GM12878 (cell line): ENCODE results near the gene GLT1D1. TPM values are rescaled to one million over a fixed set of nuclear protein-coding genes. Genes with fewer than 3 reads are reported as not detected.

Experiments used
- ATAC-seq: fragments of 200-7000 bp; cut with Tn5 transposase; 3 replicates; pipeline ENCODE4 v1.9.1; 2020; ENCODE audit warnings: mild to moderate bottlenecking, moderate library complexity
- BruUV-seq: library from RNA; stranded (reverse); fragments of 400-500 nt; replicated peaks from 2 replicates; lab custom pipeline; 2021; lab: Mats Ljungman, UMichigan
- CTCF ChIA-PET: fragments of 300-600 bp; sonication (Branson Sonifier 250); formaldehyde crosslinking; extraction: SDS; loops from one replicate; lab custom pipeline; 2021; ENCODE audit warnings: inconsistent platforms; lab: Yijun Ruan, JAX
- POLR2A ChIA-PET: fragments of 350-600 bp; formaldehyde crosslinking; extraction: SDS; loops from one replicate; lab custom pipeline; 2021; ENCODE audit warnings: inconsistent platforms; lab: Charles Lee
- RAD21 ChIA-PET: fragments of 300-600 bp; sonication (Branson Sonifier 250); formaldehyde crosslinking; loops from one replicate; lab custom pipeline; 2023; ENCODE audit warnings: antibody characterized with exemption; ENCODE audit not compliant: unreplicated experiment; lab: Charles Lee
- SMC1A ChIA-PET: fragments of 300-600 bp; sonication (Branson Sonifier 250); formaldehyde crosslinking; loops from one replicate; lab custom pipeline; 2023; ENCODE audit not compliant: unreplicated experiment, uncharacterized antibody; lab: Charles Lee
- DNase-seq: peaks from one replicate; pipeline ENCODE4 v3.0.0-alpha.2; 2011; ENCODE audit warnings: low read depth, low spot score
- FAIRE-seq: peaks from 3 replicates; lab custom pipeline; 2011; peaks lifted over from hg19 to GRCh38; lab: Jason Lieb, UNC
- H2AFZ ChIP-seq: 2 replicates; pipeline ENCODE4 v1.6.0; 2011; ENCODE audit warnings: low read depth, low read length, control low read depth; ENCODE audit not compliant: control insufficient read depth
- H3K27ac ChIP-seq: 2 replicates; pipeline ENCODE4 v1.5.1; 2011; ENCODE audit warnings: control low read depth; ENCODE audit not compliant: control insufficient read depth, insufficient read depth
- H3K27me3 ChIP-seq, 2 experiments: replicated peaks in 1 of 2; 2 replicates each; pipeline versions ENCODE4 v1.6.0 to v1.6.1; 2011; ENCODE audit warnings: low read length in 1 of 2; ENCODE audit not compliant: control insufficient read depth in 2 of 2, insufficient read depth in 2 of 2
- H3K36me3 ChIP-seq, 2 experiments: 2 replicates each; pipeline ENCODE4 v1.5.1; 2011; ENCODE audit warnings: low read length in 1 of 2; ENCODE audit not compliant: control insufficient read depth in 2 of 2, insufficient read depth in 2 of 2
- H3K4me1 ChIP-seq: 2 replicates; pipeline ENCODE4 v1.6.1; 2011; ENCODE audit warnings: mild to moderate bottlenecking, low read length, moderate library complexity, mixed read lengths; ENCODE audit not compliant: control insufficient read depth, insufficient read depth
- H3K4me2 ChIP-seq: 2 replicates; pipeline ENCODE4 v1.6.0; 2011; ENCODE audit warnings: control low read depth; ENCODE audit not compliant: control insufficient read depth, insufficient read depth
- H3K4me3 ChIP-seq: fragments of 200-600 bp; sonication (generic); 2 replicates; pipeline ENCODE4 v1.5.1; 2016
- H3K79me2 ChIP-seq: 2 replicates; pipeline ENCODE4 v1.6.0; 2011; ENCODE audit warnings: low read length; ENCODE audit not compliant: control insufficient read depth, insufficient read depth
- H3K9ac ChIP-seq: 2 replicates; pipeline ENCODE4 v1.8.0; 2011; ENCODE audit warnings: low read length, control low read depth, mixed read lengths; ENCODE audit not compliant: control insufficient read depth, insufficient read depth
- H3K9me3 ChIP-seq: replicated peaks from 3 replicates; pipeline ENCODE4 v1.5.1; 2011; ENCODE audit warnings: mild to moderate bottlenecking, low read length; ENCODE audit not compliant: control insufficient read depth, insufficient read depth
- H4K20me1 ChIP-seq: 2 replicates; pipeline ENCODE4 v1.6.0; 2011; ENCODE audit not compliant: control insufficient read depth, insufficient read depth
- ATF2 ChIP-seq: IDR thresholded peaks from 2 replicates; pipeline ENCODE4 v1.6.1; 2012; ENCODE audit warnings: low read length, inconsistent platforms
- CBX3 ChIP-seq: fragments of 200-600 bp; sonication (generic); IDR thresholded peaks from 2 replicates; pipeline ENCODE4 v1.6.1; 2016; ENCODE audit warnings: low read depth, borderline replicate concordance
- CHD1 ChIP-seq: IDR thresholded peaks from 2 replicates; pipeline ENCODE4 v1.6.1; 2012; ENCODE audit warnings: low read depth, low read length, improper control_type of control experiment
- E4F1 ChIP-seq: fragments of 450-650 bp; IDR thresholded peaks from 2 replicates; pipeline ENCODE4 v1.6.1; 2018; ENCODE audit warnings: borderline replicate concordance, mild to moderate bottlenecking; ENCODE audit not compliant: partially characterized antibody
- EED ChIP-seq: sonication (generic); IDR thresholded peaks from 2 replicates; pipeline ENCODE4 v1.6.1; 2016; ENCODE audit warnings: antibody characterized with exemption, low read depth
- IKZF2 ChIP-seq, 2 experiments: fragments of 450-650 bp; IDR thresholded peaks; 2 replicates each; pipeline ENCODE4 v1.6.1; 2017; ENCODE audit warnings: mild to moderate bottlenecking in 2 of 2, moderate library complexity in 2 of 2
- RELB ChIP-seq: fragments of 450-650 bp; IDR thresholded peaks from 2 replicates; pipeline ENCODE4 v1.6.1; 2017; ENCODE audit warnings: low read depth, mild to moderate bottlenecking, moderate library complexity
- STAT1 ChIP-seq: fragments of 450-650 bp; conservative IDR thresholded peaks from 2 replicates; pipeline ENCODE4 v1.6.1; 2014; ENCODE audit warnings: antibody characterized with exemption, mild to moderate bottlenecking
- WGBS: methylation state at CpG from one replicate; pipeline ENCODE4 v1.1.6; 2016; ENCODE audit warnings: low lambda C conversion rate; ENCODE audit not compliant: insufficient replicate concordance, insufficient coverage; ENCODE audit errors: missing lambda C conversion rate; 5-methylcytosine and 5-hydroxymethylcytosine counted together
- in situ Hi-C: fragments of 300-500 bp; cut with MboI; formaldehyde crosslinking; loops from 9 replicates; pipeline ENCODE4 v1.14.3; 2018; ENCODE audit warnings: mixed read lengths
- intact Hi-C: fragments of 100-400 bp; cut with micrococcal nuclease; formaldehyde crosslinking; loops from one replicate; pipeline ENCODE4 v1.14.2; 2022; ENCODE audit not compliant: unreplicated experiment
- polyA plus RNA-seq, 11 experiments: library from polyadenylated mRNA; depleted of rRNA in 4 of 11; unstranded in 6 of 11; stranded (reverse) in 5 of 11; fragments of >200 nt; fragmentation: Nextera tagmentation in 4 of 11; fragmentation: Illumina TruSeq in 1 of 11; extraction: Ambion mirVana in 4 of 11; extraction: Trizol in 1 of 11; gene quantifications; 1 replicate in 1 of 11; 2 replicates in 10 of 11; pipeline versions ENCODE4 v1.2.1 to v1.2.3, GENCODE V29; 2011 to 2016; ENCODE audit warnings: inconsistent platforms in 2 of 11, missing spikeins in 2 of 11, low read depth in 1 of 11
- total RNA-seq, 4 experiments: library from RNA; depleted of rRNA in 3 of 4; stranded (reverse); fragments of >200 nt in 3 of 4; fragmentation: Illumina TruSeq in 1 of 4; extraction: Trizol in 1 of 4; gene quantifications; 2 replicates each; pipeline versions ENCODE4 v1.2.1 to v1.2.3, GENCODE V29; 2013 to 2021
- TF ChIP-seq, protein P1 (sequence below): fragments of 450-650 bp; IDR thresholded peaks from 2 replicates; pipeline ENCODE4 v1.6.1; 2017; ENCODE audit warnings: mild to moderate bottlenecking, moderate library complexity

Gene GLT1D1
- total and polyA plus RNA-seq, 10 of the 15 experiments (the other 5 are each of a cell fraction or from before 2014, with no cell fraction given), result 0.42 to 62.8 (median 3.0) TPM

DNA sequence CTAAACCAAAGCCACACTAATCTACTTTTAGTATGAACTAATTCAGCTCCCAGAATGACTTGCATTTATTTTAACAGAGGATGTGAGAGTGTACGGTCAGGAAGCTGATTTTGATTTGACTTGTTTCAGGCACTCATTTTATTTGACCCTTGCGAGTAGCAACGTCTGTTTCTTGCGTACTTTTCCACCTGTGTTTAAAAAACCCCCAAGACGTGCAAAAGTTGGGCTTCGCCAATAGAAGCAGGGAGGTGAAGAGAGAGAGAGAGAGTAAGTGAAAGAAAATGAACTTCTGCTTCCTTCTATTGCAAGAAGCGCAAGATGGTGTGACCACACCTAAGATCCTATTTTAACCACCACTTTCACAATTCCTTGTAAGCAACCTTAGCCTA, 22.8 kb upstream of the GLT1D1 start (continued):
- TF ChIP-seq ATF2 (peak; percentile 90), IKZF2 (IDR thresholded peaks at IDR 0.05) (peak; percentile 93 to 95), EED (peak; percentile 86)

- Histone ChIP-seq H3K4me1 (peaks cover 28% of the 10 kb centered on the region), H4K20me1 (no peaks in the 10 kb centered on the region), H3K27me3 (no peaks in the 10 kb centered on the region), H3K27ac (no peak overlapping the region), H3K9me3 (no peaks in the 10 kb centered on the region), H3K79me2 (no peaks in the 10 kb centered on the region), H3K4me3 (no peak overlapping the region), H3K4me2 (no peak overlapping the region), H2AFZ (no peak overlapping the region), H3K9ac (no peak overlapping the region), H3K36me3 (no peaks in the 10 kb centered on the region)
- BruUV-seq, result no TSS peak
- over 99% methylated on average over 10 of the region's 10 CpGs for WGBS
- SMC1A ChIA-PET, result interaction anchor here (0.7 to 1.4 kb wide), 4 partner anchors 8 to 101 kb away, joined by 3 to 4 read pairs (median 3); no protein-coding TSS in a partner anchor
- intact Hi-C loops, result no loop called here
- POLR2A ChIA-PET, result interaction anchor here (0.5 to 1.2 kb wide), 2 partner anchors 9 to 90 kb away, joined by 3 read pairs; partner anchors contain the start of gene SLC15A4
- in situ Hi-C loops, result no loop called here
- RAD21 ChIA-PET, result interaction anchor here (0.5 to 1.4 kb wide), 4 partner anchors 12 to 37 kb away, joined by 3 to 4 read pairs (median 4); no protein-coding TSS in a partner anchor
- DNase-seq (no peak), FAIRE-seq (no peak), ATAC-seq (no peak)
- TF ChIP-seq, protein P1, sequence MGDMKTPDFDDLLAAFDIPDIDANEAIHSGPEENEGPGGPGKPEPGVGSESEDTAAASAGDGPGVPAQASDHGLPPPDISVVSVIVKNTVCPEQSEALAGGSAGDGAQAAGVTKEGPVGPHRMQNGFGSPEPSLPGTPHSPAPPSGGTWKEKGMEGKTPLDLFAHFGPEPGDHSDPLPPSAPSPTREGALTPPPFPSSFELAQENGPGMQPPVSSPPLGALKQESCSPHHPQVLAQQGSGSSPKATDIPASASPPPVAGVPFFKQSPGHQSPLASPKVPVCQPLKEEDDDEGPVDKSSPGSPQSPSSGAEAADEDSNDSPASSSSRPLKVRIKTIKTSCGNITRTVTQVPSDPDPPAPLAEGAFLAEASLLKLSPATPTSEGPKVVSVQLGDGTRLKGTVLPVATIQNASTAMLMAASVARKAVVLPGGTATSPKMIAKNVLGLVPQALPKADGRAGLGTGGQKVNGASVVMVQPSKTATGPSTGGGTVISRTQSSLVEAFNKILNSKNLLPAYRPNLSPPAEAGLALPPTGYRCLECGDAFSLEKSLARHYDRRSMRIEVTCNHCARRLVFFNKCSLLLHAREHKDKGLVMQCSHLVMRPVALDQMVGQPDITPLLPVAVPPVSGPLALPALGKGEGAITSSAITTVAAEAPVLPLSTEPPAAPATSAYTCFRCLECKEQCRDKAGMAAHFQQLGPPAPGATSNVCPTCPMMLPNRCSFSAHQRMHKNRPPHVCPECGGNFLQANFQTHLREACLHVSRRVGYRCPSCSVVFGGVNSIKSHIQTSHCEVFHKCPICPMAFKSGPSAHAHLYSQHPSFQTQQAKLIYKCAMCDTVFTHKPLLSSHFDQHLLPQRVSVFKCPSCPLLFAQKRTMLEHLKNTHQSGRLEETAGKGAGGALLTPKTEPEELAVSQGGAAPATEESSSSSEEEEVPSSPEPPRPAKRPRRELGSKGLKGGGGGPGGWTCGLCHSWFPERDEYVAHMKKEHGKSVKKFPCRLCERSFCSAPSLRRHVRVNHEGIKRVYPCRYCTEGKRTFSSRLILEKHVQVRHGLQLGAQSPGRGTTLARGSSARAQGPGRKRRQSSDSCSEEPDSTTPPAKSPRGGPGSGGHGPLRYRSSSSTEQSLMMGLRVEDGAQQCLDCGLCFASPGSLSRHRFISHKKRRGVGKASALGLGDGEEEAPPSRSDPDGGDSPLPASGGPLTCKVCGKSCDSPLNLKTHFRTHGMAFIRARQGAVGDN, result no peak
- no peak for TF ChIP-seq CHD1
- TF ChIP-seq STAT1, result no peak
- no peak for TF ChIP-seq E4F1
- TF ChIP-seq RELB, result no peak
- TF ChIP-seq CBX3, result no peak
- CTCF ChIA-PET, result interaction anchor here (1.0 to 1.9 kb wide), 4 partner anchors 9 to 74 kb away, joined by 3 to 4 read pairs (median 3); partner anchors contain the start of gene SLC15A4
Observed at GRCh38 chr12:128833418-128833817, 19.9 kb upstream of the GLT1D1 start.
